Measurements from ENCODE around the gene IPPK. TPM values are rescaled to one million over a fixed set of nuclear protein-coding genes. Genes with fewer than 3 reads are reported as not detected.
"Not testable (repeated sequence)": the region's sequence is repeated elsewhere in the genome, so short reads cannot be mapped to it uniquely, and the experiment has no call there.

Gene IPPK
- total RNA-seq, 1 experiment from 2014 or later, result 24.5 TPM

DNA sequence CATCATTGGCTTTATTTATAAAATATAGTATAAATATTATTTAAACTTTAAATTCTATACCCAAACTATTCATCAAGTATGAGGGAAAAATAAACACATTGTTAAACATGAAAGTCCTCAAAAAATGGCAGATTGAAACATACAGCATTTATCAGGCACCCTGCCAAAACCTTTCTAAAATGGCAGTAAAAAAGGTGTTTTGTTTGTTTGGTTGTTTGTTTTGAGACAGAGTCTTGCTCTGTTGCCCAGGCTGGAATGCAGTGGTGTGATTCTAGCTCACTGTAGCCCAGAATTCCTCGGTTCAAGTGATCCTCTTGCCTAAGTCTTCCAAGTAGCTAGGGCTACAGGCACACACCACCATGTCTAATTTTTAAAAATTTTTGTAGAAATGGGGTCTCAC is 74.0 kb downstream of the IPPK start:
- no peak for DNase-seq (ENCODE audit: low read depth)

DNA sequence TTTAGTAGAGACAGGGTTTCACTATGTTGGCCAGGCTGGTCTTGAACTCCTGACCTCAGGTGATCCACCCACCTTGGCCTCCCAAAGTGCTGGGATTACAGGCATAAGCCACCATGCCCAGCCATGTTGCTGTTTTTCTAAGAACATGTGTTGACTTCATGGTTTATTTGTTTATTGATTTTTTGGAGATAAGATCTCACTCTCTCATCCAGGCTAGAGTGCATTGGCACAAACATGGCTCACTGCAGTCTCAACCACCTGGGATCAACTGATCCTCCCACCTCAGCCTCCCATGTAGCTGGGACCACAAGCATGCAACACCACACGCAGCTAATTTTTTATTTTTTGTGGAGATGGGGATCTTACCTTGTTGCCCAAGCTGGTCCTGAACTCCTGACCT is 74.9 kb downstream of the IPPK start:
- not testable (repeated sequence) for DNase-seq (ENCODE audit: low read depth)

DNA sequence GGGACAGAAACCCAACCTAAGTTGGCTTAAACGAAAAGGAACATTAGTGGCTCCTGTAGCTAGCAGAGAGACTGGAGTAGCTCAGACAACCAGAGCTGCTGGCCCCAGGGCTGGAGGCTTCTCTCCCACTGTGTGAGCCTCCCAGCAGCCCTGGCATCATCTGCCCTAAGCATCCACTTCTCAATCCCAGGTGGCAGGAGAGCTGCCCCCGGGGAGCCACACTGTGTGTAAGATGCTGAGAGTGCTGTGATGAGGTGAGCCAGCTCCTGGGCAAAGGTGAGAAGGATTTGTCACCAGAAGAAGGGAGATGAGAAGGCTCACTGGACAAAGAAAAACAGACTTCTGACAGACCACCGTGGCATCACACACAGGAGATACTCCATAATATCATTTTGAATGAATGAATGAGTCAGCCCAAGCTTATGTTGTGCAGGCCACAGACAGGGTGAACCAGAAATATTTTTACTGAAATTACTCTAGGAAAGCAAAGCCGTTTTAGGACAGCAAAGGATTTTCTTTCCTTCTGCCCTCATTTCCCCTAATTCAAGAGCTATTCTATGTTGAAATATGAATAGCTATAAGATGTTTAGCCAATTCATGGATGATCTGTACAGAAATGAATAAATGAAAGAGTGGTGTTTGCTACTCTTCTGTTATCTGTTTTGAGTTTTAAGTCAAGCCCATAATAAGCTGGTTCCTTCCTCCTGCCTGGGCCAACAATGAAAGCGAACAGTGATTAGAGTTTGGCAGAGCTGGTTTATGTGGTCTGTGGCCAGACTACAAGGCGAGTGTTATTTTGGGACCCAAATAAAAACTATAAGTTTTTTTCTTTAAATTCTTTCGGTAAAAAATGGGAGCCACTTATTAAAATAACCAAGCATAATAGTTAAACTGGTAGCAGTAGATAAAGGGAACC is 76.7 kb downstream of the IPPK start:
- no peak for DNase-seq (ENCODE audit: low read depth)

DNA sequence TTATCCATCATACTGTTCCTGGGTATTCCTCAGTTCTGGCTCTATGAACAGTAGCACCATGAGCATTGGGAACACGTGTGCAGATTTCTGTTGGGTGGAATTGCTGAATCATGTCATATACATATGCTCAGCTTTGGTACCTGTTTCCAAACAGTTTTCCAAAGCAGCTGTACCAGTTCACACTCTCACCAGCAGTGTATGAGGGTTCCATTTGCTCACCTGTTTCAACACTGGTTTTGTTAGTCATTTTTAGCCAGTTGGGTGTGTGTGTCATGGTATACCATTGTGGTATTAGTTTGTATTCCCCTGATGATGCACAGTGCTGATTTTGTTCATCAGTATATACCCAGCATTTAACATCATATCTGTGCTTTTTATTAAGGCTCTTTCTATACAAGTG is 77.4 kb downstream of the IPPK start:
- no peak for DNase-seq (ENCODE audit: low read depth)

DNA sequence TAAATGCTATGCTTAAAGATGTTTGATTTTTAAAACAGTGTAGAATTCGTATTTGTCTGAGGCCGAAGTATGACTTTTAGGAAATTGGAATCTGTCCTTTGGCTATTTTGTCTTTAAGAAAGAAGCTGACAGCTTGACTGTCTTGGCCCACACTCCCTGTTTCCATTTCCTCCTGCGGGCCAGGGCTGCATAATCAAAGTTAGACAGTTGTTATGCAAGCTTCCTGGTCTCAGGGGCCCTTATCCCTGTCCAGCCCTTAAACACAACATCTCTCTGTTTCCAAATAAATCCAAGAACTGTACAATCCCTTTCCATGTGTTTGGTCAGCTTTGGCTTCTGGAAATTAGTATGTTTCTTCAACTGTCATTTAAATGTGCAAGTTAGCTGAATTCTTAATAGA is 79.6 kb downstream of the IPPK start:
- DNase-seq (ENCODE audit: low read depth), result no peak

DNA sequence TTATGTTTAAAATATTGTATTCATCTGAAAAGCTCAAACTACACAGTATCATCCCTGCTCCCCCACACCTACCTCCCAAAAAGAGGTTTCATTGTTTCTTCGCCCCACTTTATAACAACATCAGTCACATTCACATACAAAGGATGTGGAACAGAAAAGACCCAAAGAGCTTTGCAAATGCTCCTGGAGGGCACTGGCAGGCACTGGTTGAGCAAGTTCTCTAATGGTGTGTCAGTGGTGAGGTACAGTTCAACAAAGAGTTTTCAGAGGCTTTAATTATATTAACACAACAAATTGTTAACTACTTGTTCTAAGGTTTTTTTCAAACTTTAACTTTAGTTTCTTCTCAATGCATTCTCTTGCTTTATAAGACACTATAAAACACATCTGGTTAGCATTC is 80.0 kb downstream of the IPPK start:
- DNase-seq (ENCODE audit: low read depth), result no peak

DNA sequence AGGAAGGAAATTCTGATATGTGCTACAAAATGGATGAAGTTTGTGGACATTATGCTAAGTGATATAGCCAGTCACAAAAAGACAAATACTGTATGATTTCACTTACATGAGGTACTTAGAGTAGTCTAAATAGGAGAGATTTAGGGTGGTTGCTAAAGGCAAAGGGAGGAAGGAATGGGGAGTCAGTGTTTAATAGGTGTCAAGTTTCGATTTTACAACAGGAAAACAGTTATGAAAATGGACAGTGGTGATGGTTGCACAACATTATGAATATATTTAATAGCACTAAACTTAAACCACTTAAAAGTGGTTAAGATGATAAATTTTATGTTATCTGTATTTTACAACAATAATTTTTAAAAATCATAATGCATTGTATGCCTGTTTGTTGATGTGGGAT is 93.8 kb downstream of the IPPK start:
- no peak for DNase-seq (ENCODE audit: low read depth)

DNA sequence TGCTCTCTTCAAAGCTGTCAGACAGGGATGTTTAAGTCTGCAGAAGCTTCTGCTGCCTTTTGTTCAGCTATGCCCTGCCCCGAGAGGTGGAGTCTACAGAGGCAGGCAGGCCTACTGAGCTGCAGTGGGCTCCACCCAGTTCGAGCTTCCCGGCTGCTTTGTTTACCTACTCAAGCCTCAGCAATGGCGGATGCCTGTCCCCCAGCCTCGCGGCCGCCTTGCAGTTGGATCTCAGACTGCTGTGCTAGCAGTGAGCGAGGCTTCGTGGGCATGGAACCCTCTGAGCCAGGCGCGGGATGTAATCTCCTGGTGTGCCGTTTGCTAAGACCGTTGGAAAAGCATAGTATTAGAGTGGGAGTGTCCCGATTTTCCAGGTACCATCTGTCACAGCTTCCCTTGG is 96.3 kb downstream of the IPPK start:
- DNase-seq (ENCODE audit: low read depth), result not testable (repeated sequence)

DNA sequence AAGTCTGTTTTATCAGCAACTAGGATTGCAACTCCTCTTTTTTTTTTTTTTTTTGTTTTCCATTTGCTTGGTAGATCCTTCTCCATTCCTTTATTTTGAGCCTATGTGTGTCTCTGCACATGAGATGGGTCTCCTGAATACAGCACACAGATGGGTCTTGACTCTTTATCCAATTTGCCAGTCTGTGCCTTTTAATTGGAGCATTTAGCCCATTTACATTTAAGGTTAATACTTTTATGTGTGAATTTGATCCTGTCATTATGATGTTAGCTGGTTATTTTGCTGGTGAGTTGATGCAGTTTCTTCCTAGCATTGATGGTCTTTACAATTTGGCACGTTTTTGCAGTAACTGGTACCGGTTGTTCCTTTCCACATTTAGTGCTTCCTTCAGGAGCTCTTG is 98.1 kb downstream of the IPPK start:
- DNase-seq (ENCODE audit: low read depth), result not testable (repeated sequence)

DNA sequence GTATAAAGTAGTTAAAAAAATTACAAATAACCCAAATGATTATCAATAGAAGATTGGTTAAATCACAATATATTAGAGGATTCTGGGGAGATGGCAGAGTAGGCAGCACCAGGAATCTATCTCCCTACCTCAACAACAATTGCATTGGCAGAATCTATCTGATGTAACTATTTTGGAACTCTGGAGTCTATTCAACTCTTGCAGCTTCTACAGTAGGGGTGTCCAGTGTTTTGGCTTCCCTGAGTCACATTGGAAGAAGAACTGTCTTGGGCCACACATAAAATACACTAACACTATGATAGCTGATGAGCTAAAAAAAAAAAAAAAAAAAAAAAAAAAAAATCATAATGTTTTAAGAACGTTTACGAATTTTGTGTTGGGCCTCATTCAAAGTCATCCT is 104.9 kb downstream of the IPPK start:
- peak; percentile 38 for DNase-seq (ENCODE audit: low read depth)

DNA sequence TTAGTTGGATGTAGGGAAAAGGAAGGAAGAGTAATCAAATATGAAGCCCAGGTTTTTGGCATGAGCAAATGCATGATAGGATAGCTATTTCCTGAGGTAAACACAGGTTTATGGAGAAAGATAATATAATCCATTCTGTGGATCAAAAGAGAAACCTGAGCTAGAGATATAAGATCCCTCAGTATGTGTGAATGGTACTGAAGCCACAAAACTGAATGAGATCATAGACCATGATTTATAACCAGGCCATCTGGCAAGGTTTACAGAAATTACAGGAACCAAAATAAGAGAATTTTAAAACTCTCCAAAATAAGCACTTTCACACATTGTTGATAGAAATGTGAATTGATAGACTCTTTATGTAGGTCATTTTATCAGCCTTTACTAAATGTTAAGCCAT is 105.4 kb downstream of the IPPK start:
- DNase-seq (ENCODE audit: low read depth), result peak; percentile 75

Other genes starting within 250 kb of the IPPK start
- not detected in 2 replicates for gene OMD, start 245.7 kb downstream of the IPPK start, total RNA-seq (2014; rRNA removed; shearing (Covaris generic))
- 0.07 TPM in 1 of 2 replicates, not detected in the other for gene ASPN, start 187.6 kb downstream of the IPPK start, total RNA-seq (2014; rRNA removed; shearing (Covaris generic))
- 0.47 and 1.0 TPM in 2 replicates for gene ECM2, start 134.1 kb downstream of the IPPK start, total RNA-seq (2014; rRNA removed; shearing (Covaris generic))
- gene BICD2, start 94.7 kb upstream of the IPPK start, total RNA-seq (2014; rRNA removed; shearing (Covaris generic)), result 22.2 and 39.0 TPM in 2 replicates
- 7.6 and 10.1 TPM in 2 replicates for gene ZNF484, start 207.9 kb upstream of the IPPK start, total RNA-seq (2014; rRNA removed; shearing (Covaris generic))